Measurements from ENCODE around the gene FAM117B. TPM values are rescaled to one million over a fixed set of nuclear protein-coding genes. Genes with fewer than 3 reads are reported as not detected.
"Not testable (repeated sequence)": the region's sequence is repeated elsewhere in the genome, so short reads cannot be mapped to it uniquely, and the experiment has no call there.

The FAM117B gene
- total RNA-seq, 1 experiment from 2014 or later = 4.4 TPM

GRCh38 chr2:202690321-202690900 lies 55.6 kb downstream of the FAM117B start:
- in situ Hi-C loops (cut with HindIII; ENCODE audit: low sequenced_read_pairs) = no loop called here
- DNase-seq (ENCODE audit: low spot score) = no peak

GRCh38 chr2:202693503-202693902 lies 58.7 kb downstream of the FAM117B start:
- DNase-seq (ENCODE audit: low spot score) = no peak
- in situ Hi-C loops (cut with HindIII; ENCODE audit: low sequenced_read_pairs) = no loop called here

- in situ Hi-C loops (cut with HindIII; ENCODE audit: low sequenced_read_pairs) = no loop called here
- no peak for DNase-seq (ENCODE audit: low spot score)
Observed at GRCh38 chr2:202695166-202695565, 60.4 kb downstream of the FAM117B start.

- no peak for DNase-seq (ENCODE audit: low spot score)
- in situ Hi-C loops (cut with HindIII; ENCODE audit: low sequenced_read_pairs) = no loop called here
Observed at GRCh38 chr2:202700075-202700901, 65.5 kb downstream of the FAM117B start.

GRCh38 chr2:202703091-202703490 lies 68.3 kb downstream of the FAM117B start:
- DNase-seq (ENCODE audit: low spot score) = no peak
- in situ Hi-C loops (cut with HindIII; ENCODE audit: low sequenced_read_pairs) = no loop called here

- DNase-seq (ENCODE audit: low spot score) = no peak
- in situ Hi-C loops (cut with HindIII; ENCODE audit: low sequenced_read_pairs) = no loop called here
Observed at GRCh38 chr2:202704248-202704647, 69.5 kb downstream of the FAM117B start.

- DNase-seq (ENCODE audit: low spot score) = no peak
- in situ Hi-C loops (cut with HindIII; ENCODE audit: low sequenced_read_pairs) = no loop called here
Observed at GRCh38 chr2:202705446-202706020, 70.8 kb downstream of the FAM117B start.

- in situ Hi-C loops (cut with HindIII; ENCODE audit: low sequenced_read_pairs); DNase-seq (ENCODE audit: low spot score): not testable (repeated sequence)
Observed at GRCh38 chr2:202714971-202715935, 80.5 kb downstream of the FAM117B start.

- in situ Hi-C loops (cut with HindIII; ENCODE audit: low sequenced_read_pairs) = no loop called here
- DNase-seq (ENCODE audit: low spot score) = no peak
Observed at GRCh38 chr2:202716114-202716718, 81.4 kb downstream of the FAM117B start.

- in situ Hi-C loops (cut with HindIII; ENCODE audit: low sequenced_read_pairs) = no loop called here
- DNase-seq (ENCODE audit: low spot score) = no peak
Observed at GRCh38 chr2:202716953-202717597, 82.3 kb downstream of the FAM117B start.

- DNase-seq (ENCODE audit: low spot score) = no peak
- in situ Hi-C loops (cut with HindIII; ENCODE audit: low sequenced_read_pairs) = no loop called here
Observed at GRCh38 chr2:202717598-202718310, 83.0 kb downstream of the FAM117B start.

GRCh38 chr2:202718614-202719013 lies 83.8 kb downstream of the FAM117B start:
- DNase-seq (ENCODE audit: low spot score) = no peak
- in situ Hi-C loops (cut with HindIII; ENCODE audit: low sequenced_read_pairs) = no loop called here

- in situ Hi-C loops (cut with HindIII; ENCODE audit: low sequenced_read_pairs) = no loop called here
- DNase-seq (ENCODE audit: low spot score) = no peak
Observed at GRCh38 chr2:202720226-202720625, 85.5 kb downstream of the FAM117B start.

- in situ Hi-C loops (cut with HindIII; ENCODE audit: low sequenced_read_pairs) = no loop called here
- DNase-seq (ENCODE audit: low spot score) = no peak
Observed at GRCh38 chr2:202721621-202722020, 86.9 kb downstream of the FAM117B start.

GRCh38 chr2:202723746-202724145 lies 89.0 kb downstream of the FAM117B start:
- in situ Hi-C loops (cut with HindIII; ENCODE audit: low sequenced_read_pairs) = no loop called here

GRCh38 chr2:202726070-202726469 lies 91.3 kb downstream of the FAM117B start:
- in situ Hi-C loops (cut with HindIII; ENCODE audit: low sequenced_read_pairs) = no loop called here
- DNase-seq (ENCODE audit: low spot score) = no peak

More at GRCh38 chr2:202723746-202724145, 89.0 kb downstream of the FAM117B start:
- DNase-seq (ENCODE audit: low spot score) = no peak

- in situ Hi-C loops (cut with HindIII; ENCODE audit: low sequenced_read_pairs) = no loop called here
- no peak for DNase-seq (ENCODE audit: low spot score)
Observed at GRCh38 chr2:202736826-202737225, 102.1 kb downstream of the FAM117B start.

- DNase-seq (ENCODE audit: low spot score) = no peak
- in situ Hi-C loops (cut with HindIII; ENCODE audit: low sequenced_read_pairs) = no loop called here
Observed at GRCh38 chr2:202743613-202744012, 108.8 kb downstream of the FAM117B start.
